Lower leg skin (tissue), 4 donors: Measurements from ENCODE around the gene PNMT. TPM values are rescaled to one million over a fixed set of nuclear protein-coding genes. Genes with fewer than 3 reads are reported as not detected.
A peak's percentile ranks its signal among the peaks of the same experiment; 100 is the strongest.

Source experiments
- DNase-seq, 2 donors: peaks; one replicate each; pipeline ENCODE4 v3.0.0-alpha.2; 2019; ENCODE audit warnings: low spot score in 2 of 2
- H3K4me3 ChIP-seq: fragments of 200-600 bp; sonication (generic); 2 replicates; pipeline ENCODE4 v1.5.1; 2017; ENCODE audit warnings: mild to moderate bottlenecking, low read depth; ENCODE audit not compliant: poor library complexity, severe bottlenecking
- POLR2A ChIP-seq, 2 donors: fragments of 450-650 bp; IDR thresholded peaks; one replicate each; pipeline ENCODE4 v1.6.1; 2016 to 2017; ENCODE audit warnings: antibody characterized with exemption in 2 of 2, mild to moderate bottlenecking in 1 of 2, moderate library complexity in 1 of 2
- WGBS, 2 donors: methylation state at CpG; one replicate each; pipeline ENCODE4 v1.1.5; 2018; 5-methylcytosine and 5-hydroxymethylcytosine counted together
- intact Hi-C: fragments of 100-400 bp; cut with DNase I; formaldehyde crosslinking; loops from one replicate; pipeline ENCODE4 v1.15.0; 2023; ENCODE audit warnings: low total_unique reads
- total RNA-seq, 4 donors: library from RNA; depleted of rRNA; stranded (reverse); fragments of >200 nt; gene quantifications; one replicate each; pipeline ENCODE4 v1.1.0, GENCODE V29; 2016
- TF ChIP-seq, protein P1 (sequence below), 3 donors: fragments of 450-650 bp; IDR thresholded peaks; one replicate each; pipeline ENCODE4 v1.5.1; 2016; ENCODE audit warnings: antibody characterized with exemption in 3 of 3, mild to moderate bottlenecking in 3 of 3, moderate library complexity in 2 of 3

The PNMT gene
- total RNA-seq, 4 donors from 2014 or later = 1.6 to 3.8 (median 1.9) TPM

DNA sequence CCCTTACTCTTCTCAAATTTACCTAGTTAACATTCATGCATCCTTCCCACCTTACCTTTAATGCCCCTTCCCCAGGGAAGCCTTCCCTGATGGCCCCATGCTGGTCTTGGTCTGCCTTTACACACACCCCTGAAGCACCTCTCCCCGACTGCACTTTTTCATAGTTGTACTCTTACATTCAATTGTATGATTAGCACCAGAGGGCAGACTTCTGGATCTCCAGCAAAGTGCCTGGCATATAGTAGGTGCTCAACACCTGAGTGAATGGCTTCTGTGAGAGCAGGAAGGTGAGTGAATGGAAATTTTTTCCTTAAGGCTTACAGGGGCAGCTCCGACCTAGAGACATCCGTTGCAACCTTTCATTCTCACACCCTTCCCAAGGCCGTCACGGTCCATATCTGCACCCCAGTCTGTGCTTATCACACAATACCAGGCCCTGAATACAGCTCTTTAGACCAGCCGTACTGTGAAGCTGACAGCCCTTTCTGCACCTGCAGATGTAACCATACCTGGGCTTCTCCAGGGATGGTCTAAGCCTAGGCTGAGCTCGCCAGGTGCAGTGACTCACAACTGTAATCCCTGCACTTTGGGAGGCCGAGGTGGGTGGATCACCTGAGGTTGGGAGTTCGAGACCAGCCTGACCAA, 15.2 kb downstream of the PNMT start:
- 92 to 93% methylated on average over 9 of the region's 9 CpGs for WGBS, 2 donors
- H3K4me3 ChIP-seq = no peak overlapping the region
- intact Hi-C loops = no loop called here
- no peak for TF ChIP-seq POLR2A (IDR thresholded peaks at IDR 0.05)
- TF ChIP-seq, protein P1, sequence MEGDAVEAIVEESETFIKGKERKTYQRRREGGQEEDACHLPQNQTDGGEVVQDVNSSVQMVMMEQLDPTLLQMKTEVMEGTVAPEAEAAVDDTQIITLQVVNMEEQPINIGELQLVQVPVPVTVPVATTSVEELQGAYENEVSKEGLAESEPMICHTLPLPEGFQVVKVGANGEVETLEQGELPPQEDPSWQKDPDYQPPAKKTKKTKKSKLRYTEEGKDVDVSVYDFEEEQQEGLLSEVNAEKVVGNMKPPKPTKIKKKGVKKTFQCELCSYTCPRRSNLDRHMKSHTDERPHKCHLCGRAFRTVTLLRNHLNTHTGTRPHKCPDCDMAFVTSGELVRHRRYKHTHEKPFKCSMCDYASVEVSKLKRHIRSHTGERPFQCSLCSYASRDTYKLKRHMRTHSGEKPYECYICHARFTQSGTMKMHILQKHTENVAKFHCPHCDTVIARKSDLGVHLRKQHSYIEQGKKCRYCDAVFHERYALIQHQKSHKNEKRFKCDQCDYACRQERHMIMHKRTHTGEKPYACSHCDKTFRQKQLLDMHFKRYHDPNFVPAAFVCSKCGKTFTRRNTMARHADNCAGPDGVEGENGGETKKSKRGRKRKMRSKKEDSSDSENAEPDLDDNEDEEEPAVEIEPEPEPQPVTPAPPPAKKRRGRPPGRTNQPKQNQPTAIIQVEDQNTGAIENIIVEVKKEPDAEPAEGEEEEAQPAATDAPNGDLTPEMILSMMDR (IDR thresholded peaks at IDR 0.05) = no peak
- DNase-seq = no peak

DNA sequence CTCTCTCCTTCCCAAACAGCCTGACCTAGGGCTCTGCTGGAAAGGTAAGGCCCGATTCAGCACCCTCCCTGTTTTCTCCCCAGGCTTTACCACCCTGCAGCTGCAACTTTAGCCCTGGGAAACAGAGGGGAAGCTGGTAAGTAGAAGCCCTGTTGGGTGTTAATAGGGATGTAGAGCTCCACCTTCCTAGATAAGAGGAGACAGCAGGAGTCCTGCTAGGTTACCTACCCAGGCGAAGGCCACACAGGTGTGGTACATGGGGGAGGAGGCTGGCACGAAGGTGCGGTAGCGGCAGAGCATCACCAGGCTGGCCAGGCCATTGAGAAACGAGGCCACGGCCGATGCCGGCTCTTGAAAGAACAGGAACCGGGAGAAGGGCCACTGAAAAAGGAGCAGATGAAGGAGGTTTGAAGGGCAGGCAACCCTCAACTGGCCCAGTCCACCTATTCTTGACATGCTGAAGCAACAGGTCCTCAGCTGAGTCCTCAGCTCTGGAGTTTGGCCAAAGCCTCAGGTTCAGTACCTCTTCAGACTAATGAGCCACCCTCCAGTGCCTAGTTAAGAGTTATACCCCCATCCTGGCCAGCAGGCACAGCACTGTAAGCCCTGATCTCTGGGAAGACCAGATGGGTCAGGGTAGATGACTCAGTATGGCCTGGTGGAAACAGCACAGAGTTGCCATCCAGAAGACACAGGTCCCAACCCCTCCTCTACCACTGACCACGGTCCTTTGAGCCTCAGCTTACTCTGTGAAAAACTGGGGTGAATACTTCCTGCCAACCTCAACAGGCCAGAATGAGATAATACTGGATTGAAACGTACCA, 16.3 kb downstream of the PNMT start:
- no peak for TF ChIP-seq POLR2A (IDR thresholded peaks at IDR 0.05)
- TF ChIP-seq, protein P1 (IDR thresholded peaks at IDR 0.05) = no peak
- DNase-seq = no peak
- no peak overlapping the region for H3K4me3 ChIP-seq
- intact Hi-C loops = no loop called here
- 91 to 96% methylated on average over 12 of the region's 12 CpGs for WGBS, 2 donors

DNA sequence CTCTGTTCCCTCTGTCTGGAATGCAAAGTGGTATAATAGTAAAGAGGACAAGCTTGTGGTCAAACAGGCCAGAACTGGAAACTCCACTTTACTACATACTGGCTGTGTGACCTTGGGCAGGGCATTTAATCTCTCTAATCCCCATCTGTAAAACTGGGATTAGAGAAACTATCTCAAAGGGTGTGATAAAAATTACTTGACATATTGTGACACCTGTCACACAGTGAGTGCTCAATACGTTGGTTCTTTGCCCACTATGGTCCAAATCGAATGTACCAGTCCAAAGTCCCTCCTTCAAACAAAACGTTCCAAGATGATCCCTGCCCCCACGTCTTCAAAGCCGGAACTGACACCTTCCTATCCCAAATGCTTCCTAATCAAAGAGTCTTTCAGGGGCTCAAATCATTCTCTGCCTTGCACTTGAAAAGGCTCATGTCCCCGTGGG, 18.9 kb downstream of the PNMT start:
- no peak overlapping the region for H3K4me3 ChIP-seq
- intact Hi-C loops = no loop called here
- TF ChIP-seq POLR2A (IDR thresholded peaks at IDR 0.05) = no peak
- TF ChIP-seq, protein P1 (IDR thresholded peaks at IDR 0.05) = no peak
- WGBS, 2 donors = 63 to 64% methylated on average over 6 of the region's 6 CpGs
- no peak for DNase-seq

DNA sequence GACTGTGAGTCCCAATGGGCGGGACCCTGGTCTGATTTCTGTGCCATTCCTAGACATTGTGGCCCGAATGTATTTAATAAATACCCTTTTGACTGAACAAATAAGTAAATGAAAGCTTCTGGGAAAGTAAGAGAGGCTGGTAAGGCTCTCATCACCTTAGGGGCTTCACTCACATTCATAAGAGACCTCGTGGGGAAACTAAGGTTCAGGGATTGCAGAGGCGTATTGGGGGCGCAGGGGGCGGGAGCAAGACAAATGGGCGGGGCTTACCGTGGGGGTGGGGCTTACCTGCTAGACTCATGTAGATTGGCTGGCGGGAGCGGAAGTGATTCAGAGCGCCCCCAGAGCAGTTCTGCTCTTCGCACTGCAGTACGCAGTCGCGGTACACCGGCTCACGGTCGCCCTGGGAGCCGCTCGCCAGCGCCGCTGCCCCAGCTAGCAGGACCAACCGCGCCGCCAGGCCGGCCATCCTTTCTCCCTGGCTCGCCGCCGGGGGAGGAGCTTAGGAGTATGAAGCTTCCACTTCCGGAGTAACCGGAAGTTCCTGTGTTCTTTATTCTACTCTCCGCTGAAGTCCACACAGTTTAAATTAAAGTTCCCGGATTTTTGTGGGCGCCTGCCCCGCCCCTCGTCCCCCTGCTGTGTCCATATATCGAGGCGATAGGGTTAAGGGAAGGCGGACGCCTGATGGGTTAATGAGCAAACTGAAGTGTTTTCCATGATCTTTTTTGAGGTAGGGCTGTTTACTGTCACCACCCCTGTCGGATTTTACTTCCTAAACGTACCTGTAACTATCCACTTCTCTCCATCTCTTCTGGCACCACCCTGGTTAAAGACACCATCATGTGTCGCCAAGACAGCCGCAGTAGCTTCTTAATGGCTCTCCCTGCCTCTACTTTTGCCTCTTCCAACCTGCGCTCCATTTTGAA, 19.6 kb downstream of the PNMT start, which contains the start of gene PGAP3:
PGAP3 (minus strand) TSS at position 512 of the 929 bp plus-strand sequence; CDS start at position 469, 43 bp downstream.
- H3K4me3 ChIP-seq = peak within 1 kb of the TSS; percentile 50
- intact Hi-C loops = no loop called here
- DNase-seq = peak; percentile 72 to 95
- no peak for TF ChIP-seq POLR2A (IDR thresholded peaks at IDR 0.05)
- TF ChIP-seq, protein P1 (IDR thresholded peaks at IDR 0.05) = no peak
- 4 to 6% methylated on average over 27 to 45 of the region's 45 CpGs for WGBS, 2 donors

DNA sequence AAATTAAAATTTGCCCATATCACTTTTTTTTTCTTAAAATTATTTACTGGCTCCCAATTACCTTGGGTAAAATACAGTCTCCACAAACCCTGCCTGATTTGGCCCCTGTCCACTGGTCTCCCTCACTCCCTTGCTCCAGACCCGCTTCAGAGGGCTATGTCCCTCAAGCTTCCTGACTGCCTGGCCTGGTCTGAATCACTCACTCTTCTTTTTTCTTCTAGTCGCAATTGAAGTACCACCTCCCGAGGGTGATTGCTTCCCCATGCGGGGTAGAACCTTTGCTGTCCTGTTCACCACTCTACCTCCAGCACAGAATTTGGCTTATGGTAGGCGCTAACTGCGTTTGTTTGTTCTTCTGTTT, 20.2 kb downstream of the PNMT start:
- WGBS, 2 donors = 20 to 27% methylated on average over 6 of the region's 6 CpGs
- DNase-seq = no peak
- intact Hi-C loops = no loop called here
- peak overlapping the region; percentile 50 for H3K4me3 ChIP-seq
- no peak for TF ChIP-seq POLR2A (IDR thresholded peaks at IDR 0.05)
- TF ChIP-seq, protein P1 (IDR thresholded peaks at IDR 0.05) = no peak
